Measurements from ENCODE around the gene UGT1A9. TPM values are rescaled to one million over a fixed set of nuclear protein-coding genes. Genes with fewer than 3 reads are reported as not detected.

Gene UGT1A9
- total RNA-seq, 4 donors from 2014 or later, result 4.6 to 18.7 (median 10.5) TPM

DNA sequence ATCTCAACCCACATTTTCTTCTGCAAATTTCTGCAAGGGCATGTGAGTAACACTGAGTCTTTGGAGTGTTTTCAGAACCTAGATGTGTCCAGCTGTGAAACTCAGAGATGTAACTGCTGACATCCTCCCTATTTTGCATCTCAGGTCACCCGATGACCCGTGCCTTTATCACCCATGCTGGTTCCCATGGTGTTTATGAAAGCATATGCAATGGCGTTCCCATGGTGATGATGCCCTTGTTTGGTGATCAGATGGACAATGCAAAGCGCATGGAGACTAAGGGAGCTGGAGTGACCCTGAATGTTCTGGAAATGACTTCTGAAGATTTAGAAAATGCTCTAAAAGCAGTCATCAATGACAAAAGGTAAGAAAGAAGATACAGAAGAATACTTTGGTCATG is 96.4 kb downstream of the UGT1A9 start:
- Histone ChIP-seq H3K27me3 (no peaks in the 10 kb centered on the region), H3K4me3 (no peak overlapping the region), H3K9me3 (no peaks in the 10 kb centered on the region), H3K27ac (no peak overlapping the region), H3K4me1 (peaks cover 0 to 14% (median 4%) of the 10 kb centered on the region in 4 donors), H3K36me3 (no peaks in the 10 kb centered on the region)
- no peak for DNase-seq
- TF ChIP-seq POLR2AphosphoS5 (IDR thresholded peaks at IDR 0.05) (no peak), POLR2A (IDR thresholded peaks at IDR 0.05) (no peak), EP300 (IDR thresholded peaks at IDR 0.05; ENCODE audit: low read depth) (no peak)
- TF ChIP-seq, protein P1, sequence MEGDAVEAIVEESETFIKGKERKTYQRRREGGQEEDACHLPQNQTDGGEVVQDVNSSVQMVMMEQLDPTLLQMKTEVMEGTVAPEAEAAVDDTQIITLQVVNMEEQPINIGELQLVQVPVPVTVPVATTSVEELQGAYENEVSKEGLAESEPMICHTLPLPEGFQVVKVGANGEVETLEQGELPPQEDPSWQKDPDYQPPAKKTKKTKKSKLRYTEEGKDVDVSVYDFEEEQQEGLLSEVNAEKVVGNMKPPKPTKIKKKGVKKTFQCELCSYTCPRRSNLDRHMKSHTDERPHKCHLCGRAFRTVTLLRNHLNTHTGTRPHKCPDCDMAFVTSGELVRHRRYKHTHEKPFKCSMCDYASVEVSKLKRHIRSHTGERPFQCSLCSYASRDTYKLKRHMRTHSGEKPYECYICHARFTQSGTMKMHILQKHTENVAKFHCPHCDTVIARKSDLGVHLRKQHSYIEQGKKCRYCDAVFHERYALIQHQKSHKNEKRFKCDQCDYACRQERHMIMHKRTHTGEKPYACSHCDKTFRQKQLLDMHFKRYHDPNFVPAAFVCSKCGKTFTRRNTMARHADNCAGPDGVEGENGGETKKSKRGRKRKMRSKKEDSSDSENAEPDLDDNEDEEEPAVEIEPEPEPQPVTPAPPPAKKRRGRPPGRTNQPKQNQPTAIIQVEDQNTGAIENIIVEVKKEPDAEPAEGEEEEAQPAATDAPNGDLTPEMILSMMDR (IDR thresholded peaks at IDR 0.05), result no peak
- in situ Hi-C loops (cut with MboI; ENCODE audit: low pct_ligation_motif_present in 1 of 4, low pct_unique_long_range_greater_than_20kb in 1 of 4, low sequenced_read_pairs in 3 of 4) (no loop called here), intact Hi-C loops (cut with DNase I; ENCODE audit: low total_unique reads) (no loop called here)
- WGBS, 2 donors (ENCODE audit: low coverage in 1 of 2), result 86 to 96% methylated on average over 4 of the region's 4 CpGs

DNA sequence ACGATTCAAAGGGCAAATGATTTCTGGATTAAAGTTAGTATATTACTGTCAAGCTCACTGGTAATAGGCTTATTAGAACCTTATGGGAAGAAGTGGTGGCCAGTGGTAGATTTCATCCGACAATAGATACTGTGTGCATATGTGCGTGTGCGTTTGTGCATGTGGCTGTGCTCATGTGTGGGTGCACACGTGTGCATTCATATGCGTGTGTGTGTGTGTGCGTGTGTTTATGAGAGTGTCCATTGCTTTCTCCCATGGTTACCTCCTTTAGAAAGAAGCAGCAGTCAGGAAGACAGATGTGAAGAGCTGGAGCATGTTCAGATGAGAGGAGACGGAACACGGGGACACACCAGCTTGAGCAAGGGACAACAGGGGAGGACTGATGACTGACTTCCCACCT is 97.6 kb downstream of the UGT1A9 start:
- Histone ChIP-seq H3K4me1 (peaks cover 0 to 5% (median 0%) of the 10 kb centered on the region in 4 donors), H3K4me3 (no peak overlapping the region), H3K9me3 (no peaks in the 10 kb centered on the region), H3K36me3 (no peaks in the 10 kb centered on the region), H3K27me3 (no peaks in the 10 kb centered on the region), H3K27ac (no peak overlapping the region)
- TF ChIP-seq, protein P1 (IDR thresholded peaks at IDR 0.05), result no peak
- TF ChIP-seq POLR2AphosphoS5 (IDR thresholded peaks at IDR 0.05) (no peak), POLR2A (IDR thresholded peaks at IDR 0.05) (no peak), EP300 (IDR thresholded peaks at IDR 0.05; ENCODE audit: low read depth) (no peak)
- WGBS, 2 donors (ENCODE audit: low coverage in 1 of 2), result 91 to 95% methylated on average over 7 to 9 of the region's 9 CpGs
- DNase-seq, result no peak
- in situ Hi-C loops (cut with MboI; ENCODE audit: low pct_ligation_motif_present in 1 of 4, low pct_unique_long_range_greater_than_20kb in 1 of 4, low sequenced_read_pairs in 3 of 4) (no loop called here), intact Hi-C loops (cut with DNase I; ENCODE audit: low total_unique reads) (no loop called here)

DNA sequence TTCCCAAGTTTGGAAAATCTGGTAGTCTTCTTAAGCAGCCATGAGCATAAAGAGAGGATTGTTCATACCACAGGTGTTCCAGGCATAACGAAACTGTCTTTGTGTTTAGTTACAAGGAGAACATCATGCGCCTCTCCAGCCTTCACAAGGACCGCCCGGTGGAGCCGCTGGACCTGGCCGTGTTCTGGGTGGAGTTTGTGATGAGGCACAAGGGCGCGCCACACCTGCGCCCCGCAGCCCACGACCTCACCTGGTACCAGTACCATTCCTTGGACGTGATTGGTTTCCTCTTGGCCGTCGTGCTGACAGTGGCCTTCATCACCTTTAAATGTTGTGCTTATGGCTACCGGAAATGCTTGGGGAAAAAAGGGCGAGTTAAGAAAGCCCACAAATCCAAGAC is 100.5 kb downstream of the UGT1A9 start:
- no peak for DNase-seq
- no peak overlapping the region for H3K4me3 ChIP-seq
- in situ Hi-C loops (cut with MboI; ENCODE audit: low pct_ligation_motif_present in 1 of 4, low pct_unique_long_range_greater_than_20kb in 1 of 4, low sequenced_read_pairs in 3 of 4), result no loop called here
- H3K4me1 ChIP-seq, result no peaks in the 10 kb centered on the region
- H3K27ac ChIP-seq, result no peak overlapping the region
- TF ChIP-seq, protein P1 (IDR thresholded peaks at IDR 0.05), result no peak
- TF ChIP-seq EP300 (IDR thresholded peaks at IDR 0.05; ENCODE audit: low read depth), result no peak
- TF ChIP-seq POLR2A (IDR thresholded peaks at IDR 0.05), result no peak
- TF ChIP-seq POLR2AphosphoS5 (IDR thresholded peaks at IDR 0.05), result no peak
- 87% methylated on average over 16 of the region's 16 CpGs; no CpG with 5 or more reads in 1 of the 2 donors for WGBS, 2 donors (ENCODE audit: low coverage in 1 of 2)
- no peaks in the 10 kb centered on the region for H3K27me3 ChIP-seq
- intact Hi-C loops (cut with DNase I; ENCODE audit: low total_unique reads), result no loop called here
- no peaks in the 10 kb centered on the region for H3K36me3 ChIP-seq
- H3K9me3 ChIP-seq, result no peaks in the 10 kb centered on the region

DNA sequence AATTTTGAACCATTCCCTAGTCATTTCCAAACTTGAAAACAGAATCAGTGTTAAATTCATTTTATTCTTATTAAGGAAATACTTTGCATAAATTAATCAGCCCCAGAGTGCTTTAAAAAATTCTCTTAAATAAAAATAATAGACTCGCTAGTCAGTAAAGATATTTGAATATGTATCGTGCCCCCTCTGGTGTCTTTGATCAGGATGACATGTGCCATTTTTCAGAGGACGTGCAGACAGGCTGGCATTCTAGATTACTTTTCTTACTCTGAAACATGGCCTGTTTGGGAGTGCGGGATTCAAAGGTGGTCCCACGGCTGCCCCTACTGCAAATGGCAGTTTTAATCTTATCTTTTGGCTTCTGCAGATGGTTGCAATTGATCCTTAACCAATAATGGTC is 100.9 kb downstream of the UGT1A9 start:
- WGBS, 2 donors (ENCODE audit: low coverage in 1 of 2), result 75 to 86% methylated on average over 4 to 5 of the region's 5 CpGs
- Histone ChIP-seq H3K9me3 (no peaks in the 10 kb centered on the region), H3K27ac (no peak overlapping the region), H3K36me3 (no peaks in the 10 kb centered on the region), H3K4me3 (no peak overlapping the region), H3K4me1 (no peaks in the 10 kb centered on the region), H3K27me3 (no peaks in the 10 kb centered on the region)
- in situ Hi-C loops (cut with MboI; ENCODE audit: low pct_ligation_motif_present in 1 of 4, low pct_unique_long_range_greater_than_20kb in 1 of 4, low sequenced_read_pairs in 3 of 4) (no loop called here), intact Hi-C loops (cut with DNase I; ENCODE audit: low total_unique reads) (no loop called here)
- TF ChIP-seq POLR2AphosphoS5 (IDR thresholded peaks at IDR 0.05) (no peak), POLR2A (IDR thresholded peaks at IDR 0.05) (no peak), EP300 (IDR thresholded peaks at IDR 0.05; ENCODE audit: low read depth) (no peak)
- TF ChIP-seq, protein P1 (IDR thresholded peaks at IDR 0.05), result no peak
- DNase-seq, result no peak

Data from transverse colon (tissue), 4 donors.